Peyer's patch (tissue), 4 donors: ENCODE data around the gene LIPK.

Source experiments
- POLR2A ChIP-seq, 2 donors: fragments of 450-650 bp; IDR thresholded peaks; one replicate each; pipeline ENCODE4 v1.5.1; 2017; ENCODE audit warnings: antibody characterized with exemption in 2 of 2, mild to moderate bottlenecking in 2 of 2, moderate library complexity in 2 of 2
- TF ChIP-seq, protein P1 (sequence below), 6 experiments: fragments of 450-650 bp in 4 of 6; fragments of 200-600 bp in 2 of 6; sonication (generic) in 1 of 6; IDR thresholded peaks; one replicate each; pipeline ENCODE4 v1.5.1; 2017 to 2019; ENCODE audit warnings: antibody characterized with exemption in 6 of 6, mild to moderate bottlenecking in 3 of 6, moderate library complexity in 1 of 6

- no peak for TF ChIP-seq POLR2A (IDR thresholded peaks at IDR 0.05)
- TF ChIP-seq, protein P1, sequence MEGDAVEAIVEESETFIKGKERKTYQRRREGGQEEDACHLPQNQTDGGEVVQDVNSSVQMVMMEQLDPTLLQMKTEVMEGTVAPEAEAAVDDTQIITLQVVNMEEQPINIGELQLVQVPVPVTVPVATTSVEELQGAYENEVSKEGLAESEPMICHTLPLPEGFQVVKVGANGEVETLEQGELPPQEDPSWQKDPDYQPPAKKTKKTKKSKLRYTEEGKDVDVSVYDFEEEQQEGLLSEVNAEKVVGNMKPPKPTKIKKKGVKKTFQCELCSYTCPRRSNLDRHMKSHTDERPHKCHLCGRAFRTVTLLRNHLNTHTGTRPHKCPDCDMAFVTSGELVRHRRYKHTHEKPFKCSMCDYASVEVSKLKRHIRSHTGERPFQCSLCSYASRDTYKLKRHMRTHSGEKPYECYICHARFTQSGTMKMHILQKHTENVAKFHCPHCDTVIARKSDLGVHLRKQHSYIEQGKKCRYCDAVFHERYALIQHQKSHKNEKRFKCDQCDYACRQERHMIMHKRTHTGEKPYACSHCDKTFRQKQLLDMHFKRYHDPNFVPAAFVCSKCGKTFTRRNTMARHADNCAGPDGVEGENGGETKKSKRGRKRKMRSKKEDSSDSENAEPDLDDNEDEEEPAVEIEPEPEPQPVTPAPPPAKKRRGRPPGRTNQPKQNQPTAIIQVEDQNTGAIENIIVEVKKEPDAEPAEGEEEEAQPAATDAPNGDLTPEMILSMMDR (IDR thresholded peaks at IDR 0.05), result no peak
Observed at GRCh38 chr10:88735661-88736060, 29.6 kb downstream of the LIPK start.
